Naive thymus-derived CD4-positive, alpha-beta T cell (primary cell): Measurements from ENCODE around the gene ZNF33B. TPM values are rescaled to one million over a fixed set of nuclear protein-coding genes. Genes with fewer than 3 reads are reported as not detected.
"Not testable (repeated sequence)": the region's sequence is repeated elsewhere in the genome, so short reads cannot be mapped to it uniquely, and the experiment has no call there.

ENCODE experiments used
- ATAC-seq: fragments of 150-1000 bp; cut with Tn5 transposase; 2 replicates; pipeline ENCODE4 v1.10.0; 2021; ENCODE audit warnings: mild to moderate bottlenecking, moderate library complexity
- CTCF ChIA-PET: fragments of 350-600 bp; sonication (Branson Sonifier 250); formaldehyde crosslinking; loops from one replicate; lab custom pipeline; 2021; ENCODE audit warnings: antibody characterized with exemption; lab: Charles Lee
- POLR2A ChIA-PET: fragments of 350-600 bp; sonication (Branson Sonifier 250); formaldehyde crosslinking; loops from one replicate; lab custom pipeline; 2021; ENCODE audit warnings: antibody characterized with exemption, inconsistent platforms; lab: Charles Lee
- DNase-seq, 9 donors: peaks; one replicate each; pipeline versions ENCODE4 v3.0.0 to v3.0.0-alpha.2; 2020 to 2022; ENCODE audit warnings: mixed read lengths in 1 of 9
- H3K27ac ChIP-seq: one replicate; pipeline ENCODE4 v1.7.0; 2013; ENCODE audit warnings: mild to moderate bottlenecking, low read depth, low read length, moderate library complexity
- H3K27me3 ChIP-seq, 2 donors: one replicate each; pipeline ENCODE4 v1.7.0; 2013; ENCODE audit warnings: low read length in 2 of 2, mild to moderate bottlenecking in 2 of 2, moderate library complexity in 2 of 2; ENCODE audit not compliant: control insufficient read depth in 2 of 2, insufficient read depth in 2 of 2
- H3K36me3 ChIP-seq, 3 experiments: 1 replicate in 2 of 3; 2 replicates in 1 of 3; pipeline ENCODE4 v1.7.0; 2013; ENCODE audit warnings: low read length in 3 of 3, mild to moderate bottlenecking in 3 of 3, moderate library complexity in 1 of 3; ENCODE audit not compliant: insufficient read depth in 3 of 3, control insufficient read depth in 2 of 3
- H3K4me1 ChIP-seq, 2 donors: one replicate each; pipeline ENCODE4 v1.7.0; 2013; ENCODE audit warnings: low read length in 2 of 2, mild to moderate bottlenecking in 2 of 2, moderate library complexity in 1 of 2; ENCODE audit not compliant: control insufficient read depth in 2 of 2, insufficient read depth in 2 of 2
- H3K4me3 ChIP-seq: 2 replicates; pipeline ENCODE4 v1.7.0; 2013; ENCODE audit warnings: mild to moderate bottlenecking, low read length
- H3K9me3 ChIP-seq, 3 experiments: 1 replicate in 2 of 3; 2 replicates in 1 of 3; pipeline ENCODE4 v1.7.0; 2013; ENCODE audit warnings: low read length in 3 of 3; ENCODE audit not compliant: control insufficient read depth in 2 of 3
- H3K27ac Mint-ChIP-seq, 9 donors: one replicate each; pipeline ENCODE4 v1.8.0; 2020 to 2022; ENCODE audit warnings: mixed read lengths in 9 of 9, mild to moderate bottlenecking in 8 of 9, moderate library complexity in 5 of 9, inconsistent platforms in 2 of 9
- H3K27me3 Mint-ChIP-seq, 5 donors: one replicate each; pipeline ENCODE4 v1.8.0; 2021 to 2022; ENCODE audit warnings: mixed read lengths in 5 of 5, mild to moderate bottlenecking in 1 of 5
- H3K36me3 Mint-ChIP-seq, 5 donors: one replicate each; pipeline ENCODE4 v1.8.0; 2020 to 2022; ENCODE audit warnings: mixed read lengths in 5 of 5, mild to moderate bottlenecking in 3 of 5, inconsistent platforms in 1 of 5
- H3K4me1 Mint-ChIP-seq, 7 donors: one replicate each; pipeline ENCODE4 v1.8.0; 2020 to 2022; ENCODE audit warnings: mixed read lengths in 7 of 7, mild to moderate bottlenecking in 3 of 7, inconsistent platforms in 1 of 7
- H3K4me3 Mint-ChIP-seq, 10 donors: one replicate each; pipeline ENCODE4 v1.8.0; 2020 to 2022; ENCODE audit warnings: mild to moderate bottlenecking in 10 of 10, mixed read lengths in 10 of 10, moderate library complexity in 6 of 10, inconsistent platforms in 2 of 10
- H3K9me3 Mint-ChIP-seq, 11 donors: one replicate each; pipeline ENCODE4 v1.8.0; 2020 to 2022; ENCODE audit warnings: mixed read lengths in 11 of 11, mild to moderate bottlenecking in 4 of 11, inconsistent platforms in 1 of 11, moderate library complexity in 1 of 11
- intact Hi-C, 2 donors: fragments of 100-400 bp; cut with micrococcal nuclease; formaldehyde crosslinking; loops; one replicate each; pipeline ENCODE4 v1.15.1; 2023
- polyA plus RNA-seq, 2 donors: library from polyadenylated mRNA; unstranded; fragments of 300-500 nt; fragmentation: Illumina TruSeq; gene quantifications; one replicate each; pipeline ENCODE4 v1.2.3, GENCODE V29; 2021
- total RNA-seq, 6 experiments: library from RNA in 5 of 6; stranded (reverse) in 5 of 6; gene quantifications; 1 replicate in 5 of 6; 2 replicates in 1 of 6; pipeline ENCODE4 v1.2.3 and lab custom pipeline; 2021 to 2026

Gene ZNF33B
- total RNA-seq (10 to 100 TPM; 26.3 to 77.1 (median 34.8) TPM), polyA plus RNA-seq (10 to 100 TPM; 15.6 to 19.9 TPM), total RNA-seq (lab: John Stamatoyannopoulos, UW) (64.2 reads per million, percentile 76 among the genes with 10 or more reads in this experiment)

DNA sequence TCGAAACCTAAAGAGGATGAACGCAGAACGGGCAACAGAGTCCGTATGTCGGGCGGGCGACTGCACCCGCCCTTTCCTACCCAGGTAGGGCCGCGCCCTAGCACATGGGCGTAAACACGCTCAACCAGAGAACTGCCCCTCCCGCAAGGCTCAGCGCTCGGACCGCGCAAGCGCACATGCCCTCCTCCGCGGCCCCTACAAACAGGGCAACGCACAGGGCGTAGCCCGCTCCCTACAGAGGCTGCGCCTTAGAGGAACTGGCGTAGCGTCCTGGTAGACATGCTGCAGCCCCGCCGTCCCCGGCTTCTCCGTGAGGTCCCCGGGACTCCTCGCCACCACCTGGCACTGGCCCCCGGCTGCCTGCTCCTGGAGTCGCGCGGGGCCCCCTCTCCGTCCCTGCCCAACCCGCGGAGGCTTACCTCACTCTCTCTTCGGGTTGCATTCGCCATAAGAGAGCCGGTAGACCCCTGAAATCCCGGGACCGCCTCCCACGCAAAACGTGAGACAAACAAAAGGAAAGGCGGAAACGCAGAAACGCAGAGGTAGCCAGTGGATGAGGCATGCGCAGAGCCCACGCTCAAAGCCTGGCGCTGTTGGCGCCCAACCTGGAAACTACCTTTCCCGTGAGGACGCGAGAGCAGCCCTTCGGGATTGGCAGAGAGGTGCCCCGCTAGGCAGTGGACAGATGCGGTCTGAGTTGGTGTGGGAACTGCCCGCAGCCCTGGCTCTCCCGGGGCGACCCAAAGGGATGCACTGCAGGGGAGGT lies at the start of gene ZNF33B:
Gene ZNF33B (minus strand): TSS at position 516 of the 766 bp plus-strand sequence. CDS start 1,642 bp downstream, outside the sequence.
- Mint-ChIP-seq H3K27ac (peak within 1 kb of the TSS; percentile 95 to 99 (median 97)), H3K36me3 (peaks cover 1 to 23% (median 17%) of the 10 kb centered on the region in 5 donors), H3K4me1 (peaks cover 29 to 62% (median 45%) of the 10 kb centered on the region in 7 donors), H3K4me3 (peak within 1 kb of the TSS; percentile 86 to 99 (median 97)), H3K27me3 (no peaks in the 10 kb centered on the region), H3K9me3 (no peaks in the 10 kb centered on the region)
- peaks cover 6 to 14% of the 10 kb centered on the region in 2 donors for H3K4me1 ChIP-seq
- H3K27me3 ChIP-seq: no peaks in the 10 kb centered on the region
- CTCF ChIA-PET: no interaction called here
- intact Hi-C loops: loop anchor here (1.0 to 10.0 kb wide), 12 partner anchors 86 to 1010 kb away; partner anchors contain the start of genes BMS1 (in 2 of the 2), CSGALNACT2 (in 2 of the 2), HNRNPF (in 2 of the 2) and ZNF32 (in 2 of the 2)
- H3K4me3 ChIP-seq: peak within 1 kb of the TSS; percentile 98
- H3K9me3 ChIP-seq: no peaks in the 10 kb centered on the region
- peak; percentile 96 for ATAC-seq
- POLR2A ChIA-PET: interaction anchor here (0.7 to 2.2 kb wide), 6 partner anchors 10 to 499 kb away, joined by 3 to 16 read pairs (median 4); partner anchors contain the start of genes BMS1 and CSGALNACT2
- DNase-seq: peak; percentile 84 to 97 (median 94)
- H3K27ac ChIP-seq: peak within 1 kb of the TSS; percentile 84
- H3K36me3 ChIP-seq: peaks cover 0 to 10% (median 0%) of the 10 kb centered on the region in 3 experiments

DNA sequence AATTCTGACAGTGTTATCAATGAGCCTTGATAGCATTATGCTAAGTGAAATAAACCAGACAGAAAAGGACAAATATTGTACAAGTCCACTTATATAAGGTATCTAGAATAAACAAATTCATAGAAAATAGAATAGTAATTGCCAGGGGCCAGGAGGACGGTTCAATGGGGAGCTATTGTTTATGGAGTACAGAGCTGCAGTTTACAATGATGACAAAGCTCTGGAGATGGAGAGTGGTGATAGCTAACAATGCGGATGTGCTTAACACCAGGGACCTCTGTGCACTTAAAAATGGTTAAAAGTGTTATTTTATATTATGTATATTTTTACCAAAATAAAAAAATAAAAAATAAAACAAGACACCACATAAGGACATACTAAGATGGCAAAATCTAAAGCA lies 46.1 kb upstream of the ZNF33B start:
- Mint-ChIP-seq H3K27ac (no peak overlapping the region), H3K4me3 (no peak overlapping the region), H3K27me3 (peaks cover 0 to 12% (median 6%) of the 10 kb centered on the region in 5 donors), H3K9me3 (peaks cover 0 to 2% (median 0%) of the 10 kb centered on the region in 11 donors), H3K4me1 (peaks cover 0 to under 1% (median 0%) of the 10 kb centered on the region in 7 donors), H3K36me3 (no peaks in the 10 kb centered on the region)
- no peaks in the 10 kb centered on the region for H3K27me3 ChIP-seq
- H3K36me3 ChIP-seq: no peaks in the 10 kb centered on the region
- H3K4me3 ChIP-seq: no peak overlapping the region
- intact Hi-C loops: no loop called here
- H3K27ac ChIP-seq: no peak overlapping the region
- H3K4me1 ChIP-seq: peaks cover 0 to 5% of the 10 kb centered on the region in 2 donors
- ChIA-PET POLR2A (no interaction called here), CTCF (no interaction called here)
- no peaks in the 10 kb centered on the region for H3K9me3 ChIP-seq
- ATAC-seq (no peak), DNase-seq (no peak)

DNA sequence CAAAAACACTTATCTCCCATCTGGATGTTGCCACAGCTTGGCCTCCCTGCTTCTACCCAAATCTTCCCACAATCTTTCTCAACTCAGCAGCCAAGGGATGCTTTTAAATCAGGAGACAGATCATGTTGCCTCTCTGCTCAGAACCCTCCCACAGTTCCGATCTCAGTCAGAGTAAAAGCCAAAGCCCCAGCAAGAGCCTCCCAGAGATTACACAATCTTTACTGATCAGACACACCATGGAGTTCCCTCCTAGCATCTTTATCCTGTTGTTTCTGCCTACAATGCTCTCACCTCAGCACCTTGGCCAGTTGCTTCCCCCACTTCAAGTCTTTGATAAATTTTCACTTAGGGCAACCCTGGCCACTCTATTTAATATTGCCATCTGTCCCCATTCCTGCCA lies 41.9 kb upstream of the ZNF33B start:
- no peak for ATAC-seq

DNA sequence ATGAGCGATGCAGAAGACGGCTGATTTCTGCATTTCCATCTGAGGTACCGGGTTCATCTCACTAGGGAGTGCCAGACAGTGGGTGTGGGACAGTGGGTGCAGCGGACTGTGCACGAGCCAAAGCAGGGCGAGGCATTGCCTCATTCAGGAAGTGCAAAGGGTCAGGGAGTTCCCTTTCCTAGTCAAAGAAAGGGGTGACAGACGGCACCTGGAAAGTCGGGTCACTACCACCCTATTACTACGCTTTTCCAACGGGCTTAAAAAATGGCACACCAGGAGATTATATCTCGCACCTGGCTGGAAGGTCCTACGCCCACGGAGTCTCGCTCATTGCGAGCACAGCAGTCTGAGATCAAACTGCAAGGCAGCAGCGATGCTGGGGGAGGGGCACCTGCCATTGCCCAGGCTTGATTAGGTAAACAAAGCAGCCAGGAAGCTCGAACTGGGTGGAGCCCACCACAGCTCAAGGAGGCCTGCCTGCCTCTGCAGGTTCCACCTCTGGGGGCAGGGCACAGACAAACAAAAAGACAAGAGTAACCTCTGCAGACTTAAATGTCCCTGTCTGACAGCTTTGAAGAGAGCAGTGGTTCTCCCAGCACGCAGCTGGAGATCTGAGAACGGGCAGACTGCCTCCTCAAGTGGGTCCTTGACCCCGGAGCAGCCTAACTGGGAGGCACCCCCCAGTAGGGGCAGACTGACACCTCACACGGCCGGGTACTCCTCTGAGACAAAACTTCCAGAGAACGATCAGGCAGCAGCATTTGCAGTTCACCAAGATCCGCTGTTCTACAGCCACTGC lies 27.0 kb upstream of the ZNF33B start:
- Mint-ChIP-seq H3K9me3 (peaks cover 0 to 12% (median 6%) of the 10 kb centered on the region in 11 donors), H3K27me3 (peaks cover 1 to 16% (median 15%) of the 10 kb centered on the region in 5 donors)
- H3K9me3 ChIP-seq, H3K4me3 Mint-ChIP-seq, intact Hi-C loops, CTCF ChIA-PET, POLR2A ChIA-PET, H3K4me1 Mint-ChIP-seq, H3K27me3 ChIP-seq, H3K27ac ChIP-seq, H3K4me3 ChIP-seq, H3K4me1 ChIP-seq, ATAC-seq, H3K36me3 Mint-ChIP-seq, H3K27ac Mint-ChIP-seq, DNase-seq, H3K36me3 ChIP-seq: not testable (repeated sequence)

More for the DNA sequence above, 41.9 kb upstream of the ZNF33B start:
- H3K27me3 ChIP-seq: no peaks in the 10 kb centered on the region
- H3K36me3 ChIP-seq: no peaks in the 10 kb centered on the region
- DNase-seq: no peak
- H3K27ac ChIP-seq: no peak overlapping the region
- H3K27ac Mint-ChIP-seq: no peak overlapping the region
- H3K27me3 Mint-ChIP-seq: peaks cover 0 to 12% (median 6%) of the 10 kb centered on the region in 5 donors
- H3K4me1 ChIP-seq: no peaks in the 10 kb centered on the region
- ChIA-PET CTCF (no interaction called here), POLR2A (no interaction called here)
- H3K9me3 Mint-ChIP-seq: peaks cover 0 to 6% (median 0%) of the 10 kb centered on the region in 11 donors
- H3K9me3 ChIP-seq: no peaks in the 10 kb centered on the region
- intact Hi-C loops: no loop called here
- H3K4me3 Mint-ChIP-seq: no peak overlapping the region
- no peaks in the 10 kb centered on the region for H3K36me3 Mint-ChIP-seq
- no peaks in the 10 kb centered on the region for H3K4me1 Mint-ChIP-seq
- H3K4me3 ChIP-seq: no peak overlapping the region

DNA sequence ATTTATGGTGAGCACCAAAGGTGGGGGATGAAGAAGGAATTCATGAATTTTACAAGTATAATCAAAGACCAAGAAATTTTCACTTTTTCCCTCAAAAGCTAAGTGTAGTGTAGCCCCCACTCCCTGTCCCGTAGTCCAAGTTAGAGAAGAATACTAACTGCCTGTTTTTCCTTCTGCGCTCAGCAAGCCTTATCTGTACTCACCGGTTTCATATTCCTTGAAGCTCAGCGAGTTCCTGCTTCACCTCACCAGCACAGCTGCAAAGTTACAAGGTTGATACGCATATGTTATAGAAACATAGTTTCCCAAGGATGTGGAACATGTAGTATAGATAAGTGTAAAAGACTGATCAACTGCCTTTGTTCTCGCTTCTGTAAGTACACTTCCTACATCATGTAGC lies 16.0 kb upstream of the ZNF33B start:
- H3K9me3 ChIP-seq: no peaks in the 10 kb centered on the region
- ATAC-seq (no peak), DNase-seq (no peak)
- no peak overlapping the region for H3K27ac ChIP-seq
- peaks cover 0 to 5% of the 10 kb centered on the region in 2 donors for H3K4me1 ChIP-seq
- Mint-ChIP-seq H3K36me3 (peaks cover 0 to 5% (median 0%) of the 10 kb centered on the region in 5 donors), H3K4me1 (peaks cover 6 to 10% (median 8%) of the 10 kb centered on the region in 7 donors), H3K27me3 (peaks cover 0 to 7% (median 0%) of the 10 kb centered on the region in 5 donors), H3K9me3 (peaks cover 0 to 10% (median 0%) of the 10 kb centered on the region in 11 donors), H3K4me3 (no peak overlapping the region), H3K27ac (no peak overlapping the region)
- no peaks in the 10 kb centered on the region for H3K36me3 ChIP-seq
- CTCF ChIA-PET: no interaction called here
- no peak overlapping the region for H3K4me3 ChIP-seq
- POLR2A ChIA-PET: interaction anchor here (0.8 kb wide), 1 partner anchor 16 kb away, joined by 3 read pairs; the partner anchor contains the start of gene ZNF33B
- intact Hi-C loops: no loop called here
- no peaks in the 10 kb centered on the region for H3K27me3 ChIP-seq

DNA sequence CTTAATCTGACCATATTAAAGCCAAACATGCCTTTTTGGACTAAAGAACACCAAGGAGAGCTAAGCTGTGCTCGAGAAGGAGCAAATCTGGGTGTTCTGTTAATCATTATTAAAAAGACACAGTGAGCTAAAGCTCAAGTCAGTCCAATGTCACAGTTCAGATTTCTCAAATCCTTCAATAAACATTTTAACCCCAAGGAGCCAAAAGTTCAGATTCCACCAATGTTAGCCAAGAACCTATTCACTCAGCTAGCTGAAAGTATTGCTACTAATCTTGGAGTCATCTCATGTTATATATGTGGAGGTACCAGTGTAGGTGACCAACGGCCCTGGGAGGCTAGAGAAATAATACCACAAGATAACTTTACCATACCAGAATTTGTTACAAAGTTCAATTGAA lies 14.5 kb upstream of the ZNF33B start:
- Histone ChIP-seq H3K27me3 (no peaks in the 10 kb centered on the region), H3K9me3 (no peaks in the 10 kb centered on the region), H3K4me3 (no peak overlapping the region), H3K36me3 (no peaks in the 10 kb centered on the region), H3K4me1 (peaks cover 0 to 5% of the 10 kb centered on the region in 2 donors), H3K27ac (no peak overlapping the region)
- Mint-ChIP-seq H3K9me3 (peaks cover 0 to 10% (median 0%) of the 10 kb centered on the region in 11 donors), H3K36me3 (peaks cover 0 to 5% (median under 1%) of the 10 kb centered on the region in 5 donors), H3K27me3 (peaks cover 0 to 3% (median 0%) of the 10 kb centered on the region in 5 donors), H3K27ac (no peak overlapping the region), H3K4me1 (peaks cover 6 to 10% (median 8%) of the 10 kb centered on the region in 7 donors), H3K4me3 (no peak overlapping the region)
- ATAC-seq: no peak
- CTCF ChIA-PET: no interaction called here
- POLR2A ChIA-PET: no interaction called here
- DNase-seq: no peak
- intact Hi-C loops: no loop called here
